ENCODE data around the gene SEPTIN1. TPM values are rescaled to one million over a fixed set of nuclear protein-coding genes. Genes with fewer than 3 reads are reported as not detected.
"Not testable (repeated sequence)": the region's sequence is repeated elsewhere in the genome, so short reads cannot be mapped to it uniquely, and the experiment has no call there.

Gene SEPTIN1
- total RNA-seq, 2 experiments from 2014 or later: 186 to 194 TPM

- ChIA-PET POLR2A (interaction anchor here (0.6 to 2.2 kb wide), 6 partner anchors 14 to 56 kb away, joined by 3 to 7 read pairs (median 4); partner anchors contain the start of genes SEPTIN1, TBC1D10B and ZNF771), CTCF (interaction anchor here (1.0 to 1.4 kb wide), 3 partner anchors 19 to 46 kb away, joined by 3 to 5 read pairs (median 3); no protein-coding TSS in a partner anchor)
Observed at GRCh38 chr16:30355144-30355953, 27.0 kb downstream of the SEPTIN1 start, which contains the start of gene CD2BP2. Gene CD2BP2, minus strand, starts transcription at chr16:30355308. Its CDS starts 627 bp downstream, at chr16:30354681.

GRCh38 chr16:30354423-30355143, 27.8 kb downstream of the SEPTIN1 start:
- POLR2A ChIA-PET: interaction anchor here (0.9 to 2.2 kb wide), 5 partner anchors 14 to 53 kb away, joined by 3 to 7 read pairs (median 4); partner anchors contain the start of genes SEPTIN1, TBC1D10B and ZNF771

GRCh38 chr16:30353438-30354129, 28.8 kb downstream of the SEPTIN1 start:
- ChIA-PET POLR2A (interaction anchor here (1.5 to 2.2 kb wide), 2 partner anchors 15 to 17 kb away, joined by 6 to 7 read pairs; partner anchors contain the start of gene TBC1D10B), CTCF (interaction anchor here (1.4 kb wide), 1 partner anchor 18 kb away, joined by 5 read pairs; no protein-coding TSS in a partner anchor)

More at GRCh38 chr16:30354423-30355143, 27.8 kb downstream of the SEPTIN1 start:
- CTCF ChIA-PET: interaction anchor here (1.4 kb wide), 1 partner anchor 19 kb away, joined by 5 read pairs; no protein-coding TSS in a partner anchor

- ChIA-PET CTCF (no interaction called here), POLR2A (interaction anchor here (0.7 kb wide), 1 partner anchor 223 kb away, joined by 3 read pairs; no protein-coding TSS in a partner anchor)
Observed at GRCh38 chr16:30352488-30353401, 29.6 kb downstream of the SEPTIN1 start.

- ChIA-PET CTCF (interaction anchor here (0.7 to 1.2 kb wide), 2 partner anchors 58 to 610 kb away, joined by 3 read pairs; no protein-coding TSS in a partner anchor), POLR2A (no interaction called here)
Observed at GRCh38 chr16:30351586-30352419, 30.6 kb downstream of the SEPTIN1 start.

GRCh38 chr16:30351001-30351441, 31.3 kb downstream of the SEPTIN1 start:
- POLR2A ChIA-PET: no interaction called here
- CTCF ChIA-PET: interaction anchor here (0.7 to 1.2 kb wide), 2 partner anchors 59 to 610 kb away, joined by 3 read pairs; no protein-coding TSS in a partner anchor

GRCh38 chr16:30350134-30350871, 32.1 kb downstream of the SEPTIN1 start:
- ChIA-PET CTCF (interaction anchor here (0.6 to 1.2 kb wide), 2 partner anchors 16 to 59 kb away, joined by 3 read pairs; no protein-coding TSS in a partner anchor), POLR2A (no interaction called here)

GRCh38 chr16:30349675-30350074, 32.7 kb downstream of the SEPTIN1 start:
- POLR2A ChIA-PET: no interaction called here
- CTCF ChIA-PET: interaction anchor here (0.6 kb wide), 1 partner anchor 15 kb away, joined by 3 read pairs; no protein-coding TSS in a partner anchor

GRCh38 chr16:30348929-30349328, 33.4 kb downstream of the SEPTIN1 start:
- POLR2A ChIA-PET: no interaction called here
- CTCF ChIA-PET: no interaction called here

- ChIA-PET POLR2A (no interaction called here), CTCF (no interaction called here)
Observed at GRCh38 chr16:30348113-30348512, 34.2 kb downstream of the SEPTIN1 start.

- ChIA-PET CTCF (interaction anchor here (1.0 kb wide), 1 partner anchor 10 kb away, joined by 3 read pairs; no protein-coding TSS in a partner anchor), POLR2A (no interaction called here)
Observed at GRCh38 chr16:30346286-30346685, 36.1 kb downstream of the SEPTIN1 start.

GRCh38 chr16:30343491-30343820, 38.9 kb downstream of the SEPTIN1 start:
- POLR2A ChIA-PET: not testable (repeated sequence)
- CTCF ChIA-PET: interaction anchor here (0.7 to 1.5 kb wide), 2 partner anchors 53 to 66 kb away, joined by 3 to 6 read pairs; no protein-coding TSS in a partner anchor

- CTCF ChIA-PET: no interaction called here
- POLR2A ChIA-PET: no interaction called here
Observed at GRCh38 chr16:30342751-30343490, 39.4 kb downstream of the SEPTIN1 start.

GRCh38 chr16:30341971-30342370, 40.4 kb downstream of the SEPTIN1 start:
- CTCF ChIA-PET, POLR2A ChIA-PET: not testable (repeated sequence)

GRCh38 chr16:30340621-30341020, 41.7 kb downstream of the SEPTIN1 start:
- CTCF ChIA-PET: no interaction called here
- POLR2A ChIA-PET: no interaction called here

- POLR2A ChIA-PET, CTCF ChIA-PET: not testable (repeated sequence)
Observed at GRCh38 chr16:30338715-30339114, 43.6 kb downstream of the SEPTIN1 start.
